ENCODE measurements around the gene PAM16.

GRCh38 chr16:4369007-4369733 lies 18.0 kb upstream of the PAM16 start:
- TF ChIP-seq CTCF (IDR thresholded peaks at IDR 0.05) = no peak
- TF ChIP-seq POLR2A (IDR thresholded peaks at IDR 0.05) = no peak

Data from lower leg skin (tissue), 3 donors.